H9 (cell line): Measurements from ENCODE around the gene MAJIN. TPM values are rescaled to one million over a fixed set of nuclear protein-coding genes. Genes with fewer than 3 reads are reported as not detected.

ENCODE experiments used
- DNase-seq: peaks from one replicate; pipeline ENCODE4 v3.0.0-alpha.2; 2017
- H2AFZ ChIP-seq: one replicate; pipeline ENCODE4 v1.6.1; 2013; ENCODE audit warnings: mild to moderate bottlenecking, low read length, control low read depth, moderate library complexity
- H2AK5ac ChIP-seq: 2 replicates; pipeline ENCODE4 v1.6.1; 2013; ENCODE audit warnings: low read length, control low read depth, mixed read lengths; ENCODE audit not compliant: insufficient read length
- H2BK120ac ChIP-seq: one replicate; pipeline ENCODE4 v1.6.1; 2013; ENCODE audit warnings: low read depth, mild to moderate bottlenecking, low read length, control low read depth, inconsistent platforms; ENCODE audit not compliant: poor library complexity, severe bottlenecking
- H2BK12ac ChIP-seq: 2 replicates; pipeline ENCODE4 v1.6.1; 2013; ENCODE audit warnings: low read length, control low read depth, mixed read lengths, low read depth; ENCODE audit not compliant: insufficient read length
- H2BK15ac ChIP-seq: 2 replicates; pipeline ENCODE4 v1.6.1; 2013; ENCODE audit warnings: low read depth, low read length, control low read depth
- H2BK20ac ChIP-seq: one replicate; pipeline ENCODE4 v1.6.1; 2013; ENCODE audit warnings: low read depth, mild to moderate bottlenecking, low read length, control low read depth, inconsistent platforms; ENCODE audit not compliant: poor library complexity, severe bottlenecking
- H2BK5ac ChIP-seq: 2 replicates; pipeline ENCODE4 v1.6.1; 2013; ENCODE audit warnings: low read length, control low read depth, mixed read lengths; ENCODE audit not compliant: insufficient read length
- H3K14ac ChIP-seq: 2 replicates; pipeline ENCODE4 v1.6.1; 2013; ENCODE audit warnings: low read length, control low read depth; ENCODE audit not compliant: insufficient read depth
- H3K18ac ChIP-seq: 2 replicates; pipeline ENCODE4 v1.6.1; 2013; ENCODE audit warnings: low read depth, mild to moderate bottlenecking, mixed read lengths, low read length, control low read depth; ENCODE audit not compliant: insufficient read length
- H3K23ac ChIP-seq: 2 replicates; pipeline ENCODE4 v1.6.1; 2013; ENCODE audit warnings: low read length, control low read depth, mixed read lengths, low read depth; ENCODE audit not compliant: insufficient read length
- H3K23me2 ChIP-seq: 2 replicates; pipeline ENCODE4 v1.6.1; 2013; ENCODE audit warnings: low read depth, mild to moderate bottlenecking, mixed read lengths, low read length, control low read depth; ENCODE audit not compliant: insufficient read length, poor library complexity, severe bottlenecking
- H3K27ac ChIP-seq: 2 replicates; pipeline ENCODE4 v1.5.1; 2013; ENCODE audit warnings: low read length, control low read depth, mixed read lengths, low read depth; ENCODE audit not compliant: insufficient read length
- H3K27me3 ChIP-seq: 2 replicates; pipeline ENCODE4 v1.6.1; 2013; ENCODE audit warnings: low read length, control low read depth, inconsistent platforms; ENCODE audit not compliant: insufficient read depth
- H3K4ac ChIP-seq: 2 replicates; pipeline ENCODE4 v1.6.1; 2013; ENCODE audit warnings: low read depth, mild to moderate bottlenecking, control low read depth, inconsistent platforms, low read length, moderate library complexity
- H3K4me1 ChIP-seq: 2 replicates; pipeline ENCODE4 v1.6.1; 2013; ENCODE audit warnings: low read length, control low read depth, inconsistent platforms; ENCODE audit not compliant: insufficient read depth
- H3K4me2 ChIP-seq: 2 replicates; pipeline ENCODE4 v1.6.1; 2013; ENCODE audit warnings: low read length, control low read depth, mixed read lengths; ENCODE audit not compliant: insufficient read length, insufficient read depth
- H3K56ac ChIP-seq: 2 replicates; pipeline ENCODE4 v1.6.1; 2013; ENCODE audit warnings: low read depth, mild to moderate bottlenecking, mixed read lengths, low read length, control low read depth; ENCODE audit not compliant: insufficient read length
- H3K79me1 ChIP-seq: 2 replicates; pipeline ENCODE4 v1.6.1; 2013; ENCODE audit warnings: low read depth, mild to moderate bottlenecking, moderate library complexity, low read length, control low read depth, inconsistent platforms; ENCODE audit not compliant: insufficient read depth, poor library complexity, severe bottlenecking
- H3K79me2 ChIP-seq: 2 replicates; pipeline ENCODE4 v1.6.1; 2013; ENCODE audit warnings: low read length, control low read depth, inconsistent platforms; ENCODE audit not compliant: insufficient read depth
- H3K9ac ChIP-seq: 2 replicates; pipeline ENCODE4 v1.6.1; 2013; ENCODE audit warnings: low read length, control low read depth, mixed read lengths; ENCODE audit not compliant: insufficient read length; ENCODE audit errors: extremely low read depth
- H3K9me3 ChIP-seq: one replicate; pipeline ENCODE4 v1.6.1; 2013; ENCODE audit warnings: low read depth, low read length, inconsistent platforms; ENCODE audit not compliant: control insufficient read depth
- H3T11ph ChIP-seq: one replicate; pipeline ENCODE4 v1.6.1; 2013; ENCODE audit warnings: mild to moderate bottlenecking, low read length, control low read depth, inconsistent platforms
- H4K20me1 ChIP-seq: one replicate; pipeline ENCODE4 v1.6.1; 2013; ENCODE audit not compliant: control insufficient read depth, insufficient read length, insufficient read depth
- H4K5ac ChIP-seq: 2 replicates; pipeline ENCODE4 v1.6.1; 2013; ENCODE audit warnings: low read depth, mild to moderate bottlenecking, mixed read lengths, low read length, control low read depth; ENCODE audit not compliant: insufficient read length
- H4K8ac ChIP-seq: replicated peaks from 2 replicates; pipeline ENCODE4 v1.6.1; 2013; ENCODE audit warnings: low read length, control low read depth, mixed read lengths, low read depth; ENCODE audit not compliant: insufficient read length
- H4K91ac ChIP-seq: 2 replicates; pipeline ENCODE4 v1.6.1; 2013; ENCODE audit warnings: low read depth, mild to moderate bottlenecking, moderate library complexity, mixed read lengths, low read length, control low read depth; ENCODE audit not compliant: insufficient read length
- H3K27ac Mint-ChIP-seq, 3 experiments: 2 replicates in 2 of 3; 3 replicates in 1 of 3; pipeline ENCODE4 v1.8.0; 2020 to 2021; ENCODE audit warnings: mixed read lengths in 3 of 3, mild to moderate bottlenecking in 1 of 3, moderate library complexity in 1 of 3
- H3K27me3 Mint-ChIP-seq: 2 replicates; pipeline ENCODE4 v1.8.0; 2021; ENCODE audit warnings: low read depth, mild to moderate bottlenecking, moderate library complexity, mixed read lengths
- H3K36me3 Mint-ChIP-seq, 3 experiments: 2 replicates in 2 of 3; 3 replicates in 1 of 3; pipeline ENCODE4 v1.8.0; 2020 to 2021; ENCODE audit warnings: low read depth in 3 of 3, mixed read lengths in 3 of 3; ENCODE audit not compliant: insufficient read depth in 1 of 3
- H3K4me1 Mint-ChIP-seq, 2 experiments: 2 replicates each; pipeline ENCODE4 v1.8.0; 2020; ENCODE audit warnings: mixed read lengths in 2 of 2
- H3K4me3 Mint-ChIP-seq, 2 experiments: 2 replicates in 1 of 2; 3 replicates in 1 of 2; pipeline ENCODE4 v1.8.0; 2020 to 2021; ENCODE audit warnings: mild to moderate bottlenecking in 2 of 2, mixed read lengths in 2 of 2, moderate library complexity in 1 of 2
- H3K9me3 Mint-ChIP-seq, 2 experiments: 2 replicates in 1 of 2; 3 replicates in 1 of 2; pipeline ENCODE4 v1.8.0; 2020; ENCODE audit warnings: mild to moderate bottlenecking in 2 of 2, mixed read lengths in 2 of 2, moderate library complexity in 1 of 2
- CTCF ChIP-seq: fragments of 200-600 bp; sonication (generic); conservative IDR thresholded peaks from 3 replicates; pipeline ENCODE4 v1.8.0; 2021; ENCODE audit warnings: antibody characterized with exemption, mild to moderate bottlenecking
- WGBS: extraction: QIAGEN DNeasy Blood & Tissue Kit; methylation state at CpG from one replicate; pipeline ENCODE4 v1.1.7; 2013; ENCODE audit warnings: missing lambda C conversion rate, low lambda C conversion rate, mixed read lengths; ENCODE audit not compliant: insufficient read length; ENCODE audit errors: extremely low coverage; 5-methylcytosine and 5-hydroxymethylcytosine counted together
- total RNA-seq: library from RNA; stranded (reverse); gene quantifications from 2 replicates; pipeline ENCODE4 v1.2.1, GENCODE V29; 2021

MAJIN gene
- total RNA-seq, 1 experiment from 2014 or later: not detected

- DNase-seq: no peak
Measured at GRCh38 chr11:64917663-64917995, 54.3 kb downstream of the MAJIN start.

More at GRCh38 chr11:64917663-64917995, 54.3 kb downstream of the MAJIN start:
- no peak overlapping the region for H2BK12ac ChIP-seq
- no peaks in the 10 kb centered on the region for H3K27me3 ChIP-seq
- H3K4ac ChIP-seq: no peak overlapping the region
- peak overlapping the region; percentile 66 for H3K4me2 ChIP-seq
- peak overlapping the region; percentile 84 to 90 for H3K4me3 Mint-ChIP-seq
- H3K36me3 Mint-ChIP-seq: peaks cover 4 to 12% (median 6%) of the 10 kb centered on the region in 3 experiments; a peak in 6 of 7 replicates
- peaks cover 18 to 22% of the 10 kb centered on the region in 2 experiments for H3K4me1 Mint-ChIP-seq
- no CpG with 5 or more reads among the region's 6 CpGs for WGBS
- no peak overlapping the region for H4K8ac ChIP-seq
- no peak overlapping the region for H2BK120ac ChIP-seq
- no peak overlapping the region for H2AFZ ChIP-seq
- no peak overlapping the region for H4K5ac ChIP-seq
- no peaks in the 10 kb centered on the region for H4K20me1 ChIP-seq
- H3K27me3 Mint-ChIP-seq: no peaks in the 10 kb centered on the region
- H3K9ac ChIP-seq: peak overlapping the region; percentile 61
- H3T11ph ChIP-seq: no peak overlapping the region
- H3K23me2 ChIP-seq: peaks cover 10% of the 10 kb centered on the region
- no peak overlapping the region for H3K14ac ChIP-seq
- no peak overlapping the region for H4K91ac ChIP-seq
- H2BK5ac ChIP-seq: no peak overlapping the region
- TF ChIP-seq CTCF: no peak
- H3K27ac ChIP-seq: no peak overlapping the region
- H3K18ac ChIP-seq: no peak overlapping the region
- H3K79me2 ChIP-seq: no peaks in the 10 kb centered on the region
- H2BK15ac ChIP-seq: no peak overlapping the region
- H3K27ac Mint-ChIP-seq: peak overlapping the region; percentile 81 to 97 (median 86)
- no peak overlapping the region for H2BK20ac ChIP-seq
- no peak overlapping the region for H2AK5ac ChIP-seq
- no peak overlapping the region for H3K23ac ChIP-seq
- no peaks in the 10 kb centered on the region for H3K4me1 ChIP-seq
- H3K56ac ChIP-seq: no peak overlapping the region
- no peaks in the 10 kb centered on the region for H3K9me3 Mint-ChIP-seq
- no peaks in the 10 kb centered on the region for H3K9me3 ChIP-seq
- no peaks in the 10 kb centered on the region for H3K79me1 ChIP-seq
